ENCODE results near the gene TPRG1L. TPM values are rescaled to one million over a fixed set of nuclear protein-coding genes. Genes with fewer than 3 reads are reported as not detected.
"Not testable (repeated sequence)": the region's sequence is repeated elsewhere in the genome, so short reads cannot be mapped to it uniquely, and the experiment has no call there.

TPRG1L gene
- 7.0 and 7.1 TPM in 2 replicates for total RNA-seq

DNA sequence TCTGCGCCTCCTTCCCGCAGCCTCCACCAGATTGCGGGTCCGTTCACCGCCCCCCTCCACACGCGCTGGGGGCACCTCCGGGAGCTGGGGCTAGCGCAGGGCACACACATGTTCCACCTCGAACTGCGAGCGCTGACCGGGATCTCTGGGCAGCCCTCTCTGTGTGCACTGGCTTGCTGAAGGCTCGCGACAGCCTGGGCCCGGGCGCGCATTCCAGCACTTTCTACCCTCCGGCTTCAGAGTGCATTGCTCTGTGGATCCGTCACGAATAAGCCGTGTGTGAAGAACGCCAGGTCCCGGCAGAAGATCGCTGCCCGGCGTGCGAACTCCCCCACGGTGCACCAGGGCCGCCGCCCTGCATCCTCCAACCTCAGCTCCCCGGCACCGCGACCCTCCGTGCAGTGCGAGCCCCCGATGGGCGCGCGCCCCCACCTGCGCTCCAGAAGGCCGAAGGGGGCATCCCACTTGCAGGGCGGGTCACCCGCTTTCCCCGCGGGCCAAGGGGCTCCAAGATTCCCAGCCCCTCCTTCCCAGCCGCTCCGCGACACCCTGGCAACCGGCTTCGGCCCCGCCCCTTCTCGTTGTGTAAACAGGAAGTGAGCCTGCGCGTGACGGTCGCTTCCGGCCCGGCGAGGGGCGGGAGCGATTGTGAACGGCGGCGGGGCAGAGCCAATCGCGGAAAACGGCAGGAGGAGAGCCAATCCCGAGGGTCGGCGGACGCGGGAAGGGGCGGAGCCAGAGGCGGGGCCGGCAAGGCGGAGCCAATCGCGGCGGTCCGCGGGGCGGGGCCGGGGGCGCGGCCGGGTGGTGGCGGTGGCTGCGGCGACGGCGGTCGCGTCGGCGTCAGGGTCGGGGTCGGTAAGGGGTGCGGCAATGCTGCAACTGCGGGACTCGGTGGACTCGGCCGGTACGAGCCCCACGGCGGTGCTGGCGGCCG lies at the start of gene TPRG1L:
TPRG1L (plus strand) TSS at position 816 of the 937 bp plus-strand sequence; CDS start at position 874, 58 bp downstream.
- peak; percentile 98 for DNase-seq (ENCODE audit: low spot score)
- Mint-ChIP-seq H3K9me3 (no peaks in the 10 kb centered on the region), H3K27ac (peak within 1 kb of the TSS; percentile 72), H3K4me3 (ENCODE audit: low read depth) (peak within 1 kb of the TSS; percentile 84), H3K27me3 (ENCODE audit: low read depth) (no peaks in the 10 kb centered on the region), H3K4me1 (ENCODE audit: low read depth) (peaks cover 10% of the 10 kb centered on the region), H3K36me3 (ENCODE audit: low read depth) (peaks cover 4% of the 10 kb centered on the region)
- intact Hi-C loops (cut with micrococcal nuclease), result no loop called here

GRCh38 chr1:3575515-3575914 lies 49.3 kb upstream of the TPRG1L start:
- DNase-seq (ENCODE audit: low spot score); H3K36me3 Mint-ChIP-seq (ENCODE audit: low read depth); intact Hi-C loops (cut with micrococcal nuclease); H3K9me3 Mint-ChIP-seq; H3K27me3 Mint-ChIP-seq (ENCODE audit: low read depth); H3K4me1 Mint-ChIP-seq (ENCODE audit: low read depth); H3K27ac Mint-ChIP-seq; H3K4me3 Mint-ChIP-seq (ENCODE audit: low read depth): not testable (repeated sequence)

DNA sequence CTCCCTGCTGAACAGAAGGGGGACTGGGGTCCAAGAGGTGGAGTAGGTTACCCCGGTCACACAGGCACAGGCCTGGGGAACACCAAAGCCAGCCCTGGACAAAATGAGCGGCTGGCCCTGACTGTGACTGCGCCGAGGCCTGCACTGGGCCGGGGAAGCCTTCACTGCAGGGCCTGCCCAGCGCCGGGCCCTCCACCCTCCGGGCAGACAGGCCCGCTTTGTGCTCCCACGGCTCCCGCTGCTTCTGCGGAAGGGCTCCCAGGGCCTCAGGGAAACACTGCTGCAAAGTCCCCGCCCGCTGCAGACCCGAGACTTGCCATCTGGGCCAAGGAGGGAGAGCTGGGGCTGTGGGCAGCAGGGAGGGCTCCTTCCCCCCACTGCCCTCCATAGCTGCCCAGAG lies 48.8 kb upstream of the TPRG1L start:
- Mint-ChIP-seq H3K9me3 (no peaks in the 10 kb centered on the region), H3K27ac (no peak overlapping the region), H3K36me3 (ENCODE audit: low read depth) (no peaks in the 10 kb centered on the region), H3K27me3 (ENCODE audit: low read depth) (no peaks in the 10 kb centered on the region), H3K4me3 (ENCODE audit: low read depth) (no peak overlapping the region), H3K4me1 (ENCODE audit: low read depth) (no peaks in the 10 kb centered on the region)
- intact Hi-C loops (cut with micrococcal nuclease), result no loop called here
- DNase-seq (ENCODE audit: low spot score), result no peak

DNA sequence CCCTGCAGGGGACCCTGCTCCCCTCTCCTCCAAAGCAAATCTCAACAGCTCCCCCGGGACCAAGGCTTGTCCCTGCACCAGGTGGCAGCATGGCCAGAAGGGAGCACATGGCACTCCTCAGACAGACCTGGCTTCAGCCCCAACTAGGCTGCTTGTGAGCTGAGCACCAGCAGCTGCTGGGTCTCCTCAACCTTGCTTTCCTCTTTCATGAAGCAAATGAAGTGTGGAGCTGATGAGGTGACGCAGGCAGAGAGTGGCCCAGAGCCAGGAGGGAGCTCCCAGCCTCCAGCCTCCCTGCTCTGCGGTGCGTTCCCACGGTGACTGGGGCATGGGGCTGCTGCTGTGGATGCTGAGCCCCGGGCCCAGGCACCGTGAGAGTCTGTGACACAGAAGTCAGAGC lies 47.5 kb upstream of the TPRG1L start:
- no peak overlapping the region for H3K4me3 Mint-ChIP-seq (ENCODE audit: low read depth)
- no peak overlapping the region for H3K27ac Mint-ChIP-seq
- no peaks in the 10 kb centered on the region for H3K36me3 Mint-ChIP-seq (ENCODE audit: low read depth)
- DNase-seq (ENCODE audit: low spot score), result no peak
- H3K4me1 Mint-ChIP-seq (ENCODE audit: low read depth), result no peaks in the 10 kb centered on the region
- H3K9me3 Mint-ChIP-seq, result no peaks in the 10 kb centered on the region
- no peaks in the 10 kb centered on the region for H3K27me3 Mint-ChIP-seq (ENCODE audit: low read depth)
- intact Hi-C loops (cut with micrococcal nuclease), result no loop called here

DNA sequence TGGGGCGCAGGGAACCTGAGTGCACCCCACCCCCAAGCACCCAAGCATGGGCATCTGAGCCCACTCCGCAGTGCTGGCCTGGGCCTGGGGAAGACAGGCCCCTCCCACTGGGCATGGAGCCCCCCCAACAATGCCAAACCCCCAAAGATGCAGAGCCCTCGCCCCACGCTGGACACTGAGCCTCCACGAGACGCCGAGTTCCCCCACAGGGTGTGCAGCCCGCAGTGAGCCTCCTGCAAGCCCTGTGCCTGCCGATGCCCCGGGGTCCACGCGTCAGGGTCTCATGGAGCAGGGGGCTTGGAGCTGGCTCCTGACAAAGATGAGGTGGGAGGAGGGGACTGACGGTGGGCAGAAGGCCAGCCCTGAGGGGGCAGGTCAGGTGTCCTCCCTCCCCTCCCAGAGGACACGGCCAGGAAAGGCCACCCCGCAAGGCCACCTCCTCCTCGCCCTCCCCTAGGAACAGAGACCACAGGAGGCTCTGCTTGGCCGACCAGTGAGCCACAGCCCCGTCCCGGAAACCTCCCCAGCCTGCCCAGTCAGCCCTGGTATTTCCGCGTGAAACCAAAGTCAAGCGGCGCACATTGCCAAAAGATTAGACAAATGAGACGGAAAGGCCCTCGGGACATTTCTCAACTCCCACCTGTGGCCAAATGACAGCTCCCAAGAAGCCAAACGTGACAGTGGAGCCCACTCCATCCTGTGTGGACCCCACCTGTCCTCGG lies 46.9 kb upstream of the TPRG1L start:
- Mint-ChIP-seq H3K27me3 (ENCODE audit: low read depth) (no peaks in the 10 kb centered on the region), H3K27ac (no peak overlapping the region), H3K4me1 (ENCODE audit: low read depth) (no peaks in the 10 kb centered on the region), H3K4me3 (ENCODE audit: low read depth) (no peak overlapping the region), H3K9me3 (peaks cover 2% of the 10 kb centered on the region), H3K36me3 (ENCODE audit: low read depth) (no peaks in the 10 kb centered on the region)
- no peak for DNase-seq (ENCODE audit: low spot score)
- intact Hi-C loops (cut with micrococcal nuclease), result no loop called here

DNA sequence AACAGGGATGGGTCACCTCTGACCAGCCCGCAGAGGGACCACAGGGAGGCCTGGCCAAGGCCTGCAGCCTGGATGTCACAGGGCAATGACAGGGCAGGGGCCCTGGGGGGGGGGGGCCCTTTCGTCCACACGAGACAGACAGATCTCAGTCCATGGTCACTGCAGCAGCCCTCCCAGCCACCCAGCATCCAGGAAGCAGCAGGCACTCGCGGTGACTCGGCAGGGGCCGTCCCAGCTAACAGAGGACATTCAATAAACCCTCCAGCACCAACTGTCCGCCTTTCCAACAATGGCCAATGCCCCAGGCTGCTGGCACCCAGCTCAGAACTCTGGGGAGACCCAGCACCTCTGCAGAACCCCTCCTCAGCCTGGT lies 46.4 kb upstream of the TPRG1L start:
- H3K4me3 Mint-ChIP-seq (ENCODE audit: low read depth), result no peak overlapping the region
- intact Hi-C loops (cut with micrococcal nuclease), result no loop called here

DNA sequence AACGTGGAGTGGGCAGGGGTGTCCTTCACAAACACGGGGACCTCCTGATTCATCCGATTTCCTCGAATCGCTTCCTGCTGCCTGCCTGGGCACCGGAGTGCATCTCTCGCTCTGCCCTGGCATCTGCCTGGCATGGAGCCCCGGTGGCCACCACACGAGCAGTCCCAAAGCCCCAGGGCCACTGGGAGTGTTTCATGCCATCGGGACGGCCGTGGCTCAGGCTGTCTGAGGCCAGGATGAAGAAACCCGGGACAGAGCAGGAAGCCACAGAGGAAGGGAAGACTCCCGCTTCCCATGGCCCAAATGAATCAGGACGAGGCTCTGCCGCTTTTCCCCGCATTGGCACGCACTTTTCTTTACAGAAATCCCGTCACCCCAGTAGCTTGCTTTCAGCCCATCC lies 45.9 kb upstream of the TPRG1L start:
- no peaks in the 10 kb centered on the region for H3K4me1 Mint-ChIP-seq (ENCODE audit: low read depth)
- intact Hi-C loops (cut with micrococcal nuclease), result no loop called here
- H3K36me3 Mint-ChIP-seq (ENCODE audit: low read depth), result no peaks in the 10 kb centered on the region
- peaks cover 4% of the 10 kb centered on the region for H3K9me3 Mint-ChIP-seq
- H3K27me3 Mint-ChIP-seq (ENCODE audit: low read depth), result no peaks in the 10 kb centered on the region
- no peak for DNase-seq (ENCODE audit: low spot score)
- no peak overlapping the region for H3K27ac Mint-ChIP-seq
- no peak overlapping the region for H3K4me3 Mint-ChIP-seq (ENCODE audit: low read depth)

More for the DNA sequence above, 46.4 kb upstream of the TPRG1L start:
- DNase-seq (ENCODE audit: low spot score), result no peak
- Mint-ChIP-seq H3K27ac (no peak overlapping the region), H3K36me3 (ENCODE audit: low read depth) (no peaks in the 10 kb centered on the region), H3K27me3 (ENCODE audit: low read depth) (no peaks in the 10 kb centered on the region), H3K4me1 (ENCODE audit: low read depth) (no peaks in the 10 kb centered on the region), H3K9me3 (peaks cover 4% of the 10 kb centered on the region)

DNA sequence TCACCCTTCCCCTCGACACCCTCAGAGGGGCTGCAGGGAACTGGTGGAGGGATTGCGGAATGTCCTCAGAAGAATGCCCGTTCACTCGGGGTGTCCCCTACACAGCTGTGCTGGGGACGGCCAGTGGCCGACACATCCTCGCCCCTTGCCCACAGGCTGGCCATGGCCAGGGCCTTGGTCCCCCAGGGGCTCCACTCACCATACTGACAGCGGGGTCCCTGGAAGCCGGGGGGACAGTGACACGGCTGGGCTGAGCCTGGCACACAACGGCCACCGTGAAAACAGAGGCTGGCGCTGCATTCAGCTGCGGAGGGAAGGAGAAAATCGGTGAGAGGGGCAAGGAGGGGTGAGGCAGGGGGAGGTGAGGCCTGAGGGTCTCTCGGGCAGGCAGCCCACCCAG lies 45.2 kb upstream of the TPRG1L start:
- Mint-ChIP-seq H3K27me3 (ENCODE audit: low read depth) (no peaks in the 10 kb centered on the region), H3K4me3 (ENCODE audit: low read depth) (no peak overlapping the region), H3K4me1 (ENCODE audit: low read depth) (no peaks in the 10 kb centered on the region)

DNA sequence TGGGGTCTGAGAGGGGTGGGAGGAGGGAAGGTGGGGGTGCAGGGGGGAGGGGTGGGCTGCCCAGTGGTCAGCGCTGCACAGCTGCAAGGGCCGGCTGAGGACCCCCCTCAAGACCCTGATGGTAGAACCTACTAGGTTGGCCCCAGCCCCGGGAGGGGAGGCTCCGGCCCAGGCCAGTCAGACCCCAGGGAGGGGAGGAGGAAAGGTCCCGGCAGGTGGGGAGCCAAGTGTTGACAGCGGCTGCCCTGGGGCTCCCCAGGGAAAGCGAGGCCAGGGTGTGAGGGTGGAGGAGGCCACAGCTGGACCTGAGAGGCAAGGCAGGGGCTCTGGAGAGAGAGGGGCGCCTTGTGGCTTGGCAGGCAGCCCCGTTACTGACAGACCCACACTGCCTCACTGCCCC lies 44.6 kb upstream of the TPRG1L start:
- Mint-ChIP-seq H3K9me3 (peaks cover 4% of the 10 kb centered on the region), H3K27ac (no peak overlapping the region), H3K4me1 (ENCODE audit: low read depth) (no peaks in the 10 kb centered on the region), H3K36me3 (ENCODE audit: low read depth) (no peaks in the 10 kb centered on the region), H3K4me3 (ENCODE audit: low read depth) (no peak overlapping the region), H3K27me3 (ENCODE audit: low read depth) (no peaks in the 10 kb centered on the region)
- intact Hi-C loops (cut with micrococcal nuclease), result no loop called here
- no peak for DNase-seq (ENCODE audit: low spot score)

More for the DNA sequence above, 45.2 kb upstream of the TPRG1L start:
- intact Hi-C loops (cut with micrococcal nuclease), result no loop called here
- no peak for DNase-seq (ENCODE audit: low spot score)
- no peak overlapping the region for H3K27ac Mint-ChIP-seq
- no peaks in the 10 kb centered on the region for H3K36me3 Mint-ChIP-seq (ENCODE audit: low read depth)
- peaks cover 4% of the 10 kb centered on the region for H3K9me3 Mint-ChIP-seq

DNA sequence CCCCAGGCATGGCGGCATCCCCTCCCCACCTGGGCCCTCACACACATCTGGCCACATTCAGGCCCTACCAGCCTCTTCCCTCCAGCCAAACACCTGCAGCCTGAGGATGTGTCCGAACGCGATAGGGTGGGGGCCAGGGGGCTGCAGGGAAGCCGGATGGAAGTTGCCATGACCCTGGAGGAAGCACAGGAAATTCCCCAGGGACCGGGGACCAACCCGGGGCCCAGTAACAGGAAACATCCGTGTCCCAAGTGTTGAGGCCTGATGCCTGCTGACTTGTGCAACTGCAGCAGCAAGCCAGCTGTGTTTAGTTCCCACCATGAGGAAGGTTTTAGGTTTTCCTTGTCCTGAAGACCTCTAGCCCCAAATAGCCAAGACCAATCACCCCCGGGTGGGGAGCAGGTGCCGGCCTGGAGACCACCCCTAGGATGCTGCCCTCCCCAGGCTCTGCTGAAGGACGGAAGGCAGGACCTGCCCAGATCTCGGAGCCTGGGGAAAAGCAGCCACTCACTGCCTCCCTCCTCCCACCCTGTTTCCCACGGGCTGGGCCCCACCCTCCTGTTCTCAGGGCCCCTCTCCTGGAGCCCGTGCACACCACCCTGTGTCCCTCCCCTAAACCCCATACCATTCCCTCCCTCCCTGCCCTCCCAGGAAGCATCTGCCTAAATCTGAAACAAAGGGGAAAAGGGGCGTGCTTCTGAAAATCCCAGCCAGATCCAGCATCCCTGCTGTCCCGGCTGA lies 43.3 kb upstream of the TPRG1L start:
- intact Hi-C loops (cut with micrococcal nuclease), result no loop called here
- H3K36me3 Mint-ChIP-seq (ENCODE audit: low read depth), result no peaks in the 10 kb centered on the region
- H3K9me3 Mint-ChIP-seq, result peaks cover 4% of the 10 kb centered on the region
- no peak for DNase-seq (ENCODE audit: low spot score)
- no peaks in the 10 kb centered on the region for H3K4me1 Mint-ChIP-seq (ENCODE audit: low read depth)
- no peak overlapping the region for H3K4me3 Mint-ChIP-seq (ENCODE audit: low read depth)
- no peak overlapping the region for H3K27ac Mint-ChIP-seq
- H3K27me3 Mint-ChIP-seq (ENCODE audit: low read depth), result no peaks in the 10 kb centered on the region

- DNase-seq (ENCODE audit: low spot score); H3K27ac Mint-ChIP-seq; H3K4me3 Mint-ChIP-seq (ENCODE audit: low read depth); H3K9me3 Mint-ChIP-seq; H3K36me3 Mint-ChIP-seq (ENCODE audit: low read depth); H3K4me1 Mint-ChIP-seq (ENCODE audit: low read depth); H3K27me3 Mint-ChIP-seq (ENCODE audit: low read depth); intact Hi-C loops (cut with micrococcal nuclease): not testable (repeated sequence)
Measured at GRCh38 chr1:3583751-3584150, 41.1 kb upstream of the TPRG1L start.

- intact Hi-C loops (cut with micrococcal nuclease), result no loop called here
- Mint-ChIP-seq H3K4me3 (ENCODE audit: low read depth) (no peak overlapping the region), H3K9me3 (peaks cover 4% of the 10 kb centered on the region), H3K27me3 (ENCODE audit: low read depth) (no peaks in the 10 kb centered on the region), H3K4me1 (ENCODE audit: low read depth) (no peaks in the 10 kb centered on the region), H3K27ac (no peak overlapping the region), H3K36me3 (ENCODE audit: low read depth) (no peaks in the 10 kb centered on the region)
- no peak for DNase-seq (ENCODE audit: low spot score)
Measured at GRCh38 chr1:3584915-3585314, 39.9 kb upstream of the TPRG1L start.

All from activated T-helper 2 cell treated with anti-CD3 and anti-CD28 coated beads, Interferon-gamma antibody, Interleukin-2, Interleukin-4, amounts not matched to agents 10 μg/mL and 5 μg/mL and 100 μg/mL, durations not matched to agents 14 hours and 24 hours and 36 hours (primary cell).